M059J (cell line): ENCODE results near the gene RAPGEF4. TPM values are rescaled to one million over a fixed set of nuclear protein-coding genes. Genes with fewer than 3 reads are reported as not detected.
A peak's percentile ranks its signal among the peaks of the same experiment; 100 is the strongest.

ENCODE experiments used
- DNase-seq: peaks from one replicate; pipeline ENCODE4 v3.0.0-alpha.2; 2012; ENCODE audit warnings: low read depth
- total RNA-seq: library from RNA; depleted of rRNA; stranded (reverse); fragments of >200 nt; shearing (Covaris generic); gene quantifications from 2 replicates; pipeline ENCODE4 v1.2.3, GENCODE V29; 2014

Gene RAPGEF4
- total RNA-seq, 1 experiment from 2014 or later = 0.47 TPM

GRCh38 chr2:172905937-172906811, 170.5 kb downstream of the RAPGEF4 start:
- DNase-seq = no peak

- DNase-seq = peak; percentile 13
Observed at GRCh38 chr2:172908275-172908674, 172.6 kb downstream of the RAPGEF4 start.

GRCh38 chr2:172909454-172909853, 173.8 kb downstream of the RAPGEF4 start:
- no peak for DNase-seq

GRCh38 chr2:172912266-172912665, 176.6 kb downstream of the RAPGEF4 start:
- DNase-seq = no peak

- DNase-seq = no peak
Observed at GRCh38 chr2:172914341-172915008, 178.8 kb downstream of the RAPGEF4 start.

GRCh38 chr2:172917716-172918115, 182.1 kb downstream of the RAPGEF4 start:
- DNase-seq = no peak

- no peak for DNase-seq
Observed at GRCh38 chr2:172919732-172920131, 184.1 kb downstream of the RAPGEF4 start.

GRCh38 chr2:172921532-172922236, 186.0 kb downstream of the RAPGEF4 start:
- DNase-seq = peak; percentile 47

- peak; percentile 15 for DNase-seq
Observed at GRCh38 chr2:172922306-172922705, 186.7 kb downstream of the RAPGEF4 start.

- no peak for DNase-seq
Observed at GRCh38 chr2:172922815-172923214, 187.2 kb downstream of the RAPGEF4 start.

GRCh38 chr2:172924097-172924660, 188.5 kb downstream of the RAPGEF4 start:
- DNase-seq = no peak

GRCh38 chr2:172925600-172925999, 190.0 kb downstream of the RAPGEF4 start:
- no peak for DNase-seq

- DNase-seq = no peak
Observed at GRCh38 chr2:172926785-172927640, 191.4 kb downstream of the RAPGEF4 start.

GRCh38 chr2:172927641-172928357, 192.2 kb downstream of the RAPGEF4 start:
- DNase-seq = peak; percentile 50

- DNase-seq = no peak
Observed at GRCh38 chr2:172928756-172929155, 193.1 kb downstream of the RAPGEF4 start.

GRCh38 chr2:172929644-172930043, 194.0 kb downstream of the RAPGEF4 start:
- no peak for DNase-seq

- DNase-seq = no peak
Observed at GRCh38 chr2:172930871-172931255, 195.2 kb downstream of the RAPGEF4 start.

GRCh38 chr2:172931256-172931894, 195.7 kb downstream of the RAPGEF4 start:
- peak; percentile 87 for DNase-seq

GRCh38 chr2:172931918-172932520, 196.4 kb downstream of the RAPGEF4 start:
- DNase-seq = peak; percentile 62
